GM19025 (cell line): ENCODE data around the gene S100PBP.

Experiments
- ATAC-seq: cut with Tn5 transposase; IDR thresholded peaks from one replicate; pipeline ENCODE4 v1.9.1; 2021; ENCODE audit warnings: mild to moderate bottlenecking, low read depth, moderate library complexity; ENCODE audit not compliant: unreplicated experiment

Gene S100PBP

GRCh38 chr1:32818804-32819541, 1.5 kb downstream of the S100PBP start:
- ATAC-seq, result peak; percentile 31

- no peak for ATAC-seq
Measured at GRCh38 chr1:32825181-32825580, 7.7 kb downstream of the S100PBP start.

DNA sequence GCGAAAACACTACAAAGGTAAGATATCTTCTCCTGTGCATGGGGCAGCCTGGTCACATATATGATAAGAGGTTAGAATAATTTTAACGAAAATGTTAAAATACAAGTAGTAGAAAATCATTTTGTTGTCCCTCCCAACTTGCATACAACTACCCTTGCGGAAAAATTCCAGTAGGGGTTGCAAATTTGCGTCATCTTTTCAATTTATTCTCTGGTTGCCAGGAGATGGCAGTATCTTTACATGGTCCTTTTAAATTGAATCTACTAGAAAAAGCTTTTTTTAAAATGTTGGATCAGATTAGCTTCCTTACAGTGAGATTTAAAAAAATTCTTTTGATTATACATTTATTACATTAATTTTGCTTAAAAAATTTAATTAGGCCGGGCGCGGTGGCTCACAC, 10.9 kb downstream of the S100PBP start:
- no peak for ATAC-seq

DNA sequence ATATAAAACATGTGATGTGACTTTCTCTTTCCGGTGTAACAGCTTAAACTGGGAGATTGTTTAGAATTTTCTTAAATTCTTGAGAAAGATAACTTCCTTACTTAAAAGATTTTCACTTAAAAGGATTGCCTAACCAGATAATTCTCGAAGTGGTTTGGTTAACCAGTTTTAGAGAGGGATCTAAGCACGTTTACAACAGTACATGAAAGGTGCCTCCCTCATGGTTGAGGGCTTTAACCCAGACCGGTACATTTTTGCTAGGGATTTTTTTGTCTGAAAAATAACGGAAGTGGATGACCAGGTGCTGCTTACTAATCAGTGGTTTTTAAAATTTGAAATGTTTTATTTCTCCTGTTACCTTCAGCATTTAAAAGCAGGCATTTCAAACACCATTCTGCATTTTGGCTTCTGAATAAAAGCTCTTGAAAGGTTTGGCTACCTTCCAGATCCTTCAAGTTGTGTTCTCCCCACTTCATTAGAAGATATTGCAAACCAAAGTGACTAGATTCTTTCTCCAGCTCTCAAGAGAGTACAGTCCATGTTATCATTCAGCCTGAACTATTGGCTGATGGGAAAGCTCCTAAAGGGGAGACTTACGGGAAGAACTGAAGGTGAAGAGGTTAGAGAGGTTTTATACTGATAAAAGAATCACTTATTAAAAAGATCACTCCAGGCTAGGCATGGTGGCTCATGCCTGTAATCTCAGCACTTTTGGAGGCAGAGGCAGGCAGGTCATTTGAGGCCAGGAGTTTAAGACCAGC, 12.8 kb downstream of the S100PBP start:
- no peak for ATAC-seq

DNA sequence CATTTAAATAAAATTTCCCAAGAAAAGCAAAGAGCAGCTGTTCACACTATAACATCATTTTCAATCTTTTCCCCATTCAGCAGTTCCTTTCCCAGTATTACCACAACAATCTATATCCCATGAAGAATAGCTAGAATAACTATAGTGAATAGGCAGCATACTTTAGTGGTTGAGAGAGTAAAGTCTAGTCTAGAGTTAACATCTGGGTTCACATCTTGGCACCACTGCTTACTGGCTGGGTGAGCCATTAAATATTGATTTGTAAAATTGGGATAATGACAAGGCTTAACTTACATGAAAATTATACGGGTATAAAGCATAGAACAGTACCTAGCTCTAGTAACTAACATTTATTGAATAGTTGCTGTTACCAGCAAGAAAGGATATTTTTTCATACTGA, 14.4 kb downstream of the S100PBP start:
- no peak for ATAC-seq

- ATAC-seq, result no peak
Measured at GRCh38 chr1:32848354-32849063, 31.1 kb downstream of the S100PBP start.

GRCh38 chr1:32855861-32856617, 38.6 kb downstream of the S100PBP start:
- no peak for ATAC-seq

GRCh38 chr1:32858136-32858535, 40.7 kb downstream of the S100PBP start:
- no peak for ATAC-seq

DNA sequence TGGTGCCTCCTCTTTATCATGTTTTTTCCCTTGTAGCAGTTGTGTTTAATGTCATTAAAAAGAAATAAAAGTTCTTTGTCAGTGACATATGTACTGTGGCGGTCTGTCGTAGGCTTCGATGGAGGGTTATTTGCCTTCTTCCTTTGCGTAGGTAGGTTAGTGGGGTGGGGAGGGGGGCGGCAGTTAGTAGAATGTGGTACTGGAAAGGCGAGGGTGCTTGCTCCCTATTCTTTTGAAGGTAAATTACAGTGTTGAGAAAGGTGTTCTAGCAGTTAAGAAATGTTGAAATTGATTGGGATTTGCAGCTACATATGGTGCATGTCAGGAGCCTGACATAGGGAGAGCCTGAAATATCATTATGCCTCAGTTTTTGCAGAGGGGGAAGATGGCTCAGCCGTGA, 41.3 kb downstream of the S100PBP start:
- no peak for ATAC-seq

- no peak for ATAC-seq
Measured at GRCh38 chr1:32859915-32860314, 42.5 kb downstream of the S100PBP start.

DNA sequence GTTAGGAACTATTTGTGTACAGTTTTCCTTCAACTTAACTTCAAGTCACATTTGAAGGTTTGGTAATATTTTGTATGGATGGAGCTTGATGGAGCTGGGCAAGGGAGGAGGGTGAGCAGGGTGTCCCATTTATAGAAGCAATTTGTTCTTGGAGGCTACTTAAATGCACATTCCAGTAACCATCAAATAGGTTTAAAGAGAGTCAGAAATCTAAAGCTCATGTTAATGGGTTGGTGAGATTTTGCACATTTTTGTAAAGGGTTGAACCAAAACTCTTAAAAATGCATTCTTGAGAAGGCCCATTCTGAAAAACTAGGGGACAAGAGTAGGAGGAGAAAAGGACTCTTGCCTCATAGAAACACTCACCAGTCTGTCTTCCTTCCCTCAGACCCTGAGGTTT, 43.1 kb downstream of the S100PBP start:
- no peak for ATAC-seq

DNA sequence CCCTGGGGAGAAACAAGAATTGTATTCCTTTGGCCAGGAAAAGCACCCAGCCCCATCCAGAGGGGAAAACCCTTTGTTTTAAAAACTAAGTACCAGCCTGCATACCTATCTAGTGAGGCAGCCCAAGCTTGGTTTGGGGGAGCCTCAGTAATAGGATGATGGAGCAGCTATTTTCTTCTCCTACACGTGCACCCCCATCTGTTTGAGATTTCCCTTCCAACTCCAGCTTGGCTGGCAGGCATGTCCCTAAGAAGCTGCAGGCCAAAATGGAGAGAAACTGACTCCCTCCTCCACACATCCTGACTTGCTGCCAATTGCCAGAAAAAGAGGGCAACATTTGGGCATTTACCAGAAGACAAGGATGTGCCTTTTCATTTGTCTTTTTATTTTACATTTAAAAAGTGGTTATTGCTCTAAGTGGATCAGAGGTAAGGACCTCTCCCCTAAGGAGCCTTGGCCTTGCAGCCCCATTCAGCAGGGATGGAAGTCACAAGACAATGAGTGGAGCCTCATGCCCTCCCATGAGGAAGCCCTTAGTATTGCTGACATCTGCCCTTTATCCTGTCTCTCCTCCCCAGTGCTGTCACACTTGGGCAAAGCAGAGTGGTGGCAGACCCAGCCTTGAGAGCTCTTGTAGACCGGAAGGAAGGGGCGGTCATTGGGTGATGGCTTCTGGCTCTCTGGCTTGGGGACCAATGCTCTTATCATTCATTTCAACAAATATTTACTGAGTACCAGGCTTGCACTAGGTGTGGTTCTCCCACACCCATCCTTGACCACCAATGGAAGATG, 44.6 kb downstream of the S100PBP start:
- no peak for ATAC-seq

- ATAC-seq, result no peak
Measured at GRCh38 chr1:32863218-32863880, 45.9 kb downstream of the S100PBP start.

- ATAC-seq, result no peak
Measured at GRCh38 chr1:32863881-32864245, 46.4 kb downstream of the S100PBP start.

GRCh38 chr1:32864375-32865019, 47.0 kb downstream of the S100PBP start:
- ATAC-seq, result no peak

- no peak for ATAC-seq
Measured at GRCh38 chr1:32865639-32866405, 48.4 kb downstream of the S100PBP start.

DNA sequence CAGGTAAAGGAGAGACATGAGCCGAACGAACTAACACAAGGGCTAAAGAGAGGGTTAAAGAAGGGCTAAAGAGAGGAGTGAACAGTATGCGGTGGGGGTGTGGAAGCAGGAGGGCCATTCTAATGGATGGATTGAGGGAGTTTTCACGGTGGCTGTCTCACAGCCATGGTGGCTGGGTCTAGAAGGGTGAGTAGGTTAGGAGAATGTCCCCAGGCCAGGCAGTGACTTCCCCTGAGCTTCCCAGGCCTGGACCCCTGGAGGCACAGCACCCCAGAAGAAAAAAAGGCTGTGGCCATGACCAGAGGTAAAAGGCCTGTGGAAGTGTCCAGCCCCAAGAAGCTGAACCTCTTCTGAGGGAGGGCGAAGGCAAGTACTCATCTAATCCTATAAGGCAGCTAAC, 49.7 kb downstream of the S100PBP start:
- ATAC-seq, result no peak

DNA sequence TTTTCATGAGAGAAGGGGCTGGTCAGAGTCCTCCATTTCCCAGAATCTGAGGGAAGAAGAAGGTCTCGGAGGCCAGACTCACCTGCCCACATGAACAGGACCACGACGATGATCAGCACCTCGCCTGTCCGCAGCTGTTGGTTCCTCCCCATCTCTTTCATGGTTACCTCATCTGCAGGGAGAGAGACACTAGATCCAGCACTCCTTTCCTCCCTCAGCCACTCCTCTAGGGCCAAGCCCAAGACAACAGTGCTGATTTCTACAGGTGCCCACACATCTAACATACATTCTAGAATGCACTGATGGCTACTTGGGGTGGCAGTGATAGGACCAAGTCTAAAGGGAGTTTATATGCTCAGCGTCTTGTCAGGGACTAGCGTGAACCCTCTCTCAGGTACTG, 50.2 kb downstream of the S100PBP start:
- no peak for ATAC-seq
